ENCODE measurements around the gene ATP6V0B. TPM values are rescaled to one million over a fixed set of nuclear protein-coding genes. Genes with fewer than 3 reads are reported as not detected.

The ATP6V0B gene
- total and polyA plus RNA-seq, 10 of the 15 experiments (the other 5 are each of a cell fraction or from before 2014, with no cell fraction given): 65.3 to 250 (median 144) TPM

DNA sequence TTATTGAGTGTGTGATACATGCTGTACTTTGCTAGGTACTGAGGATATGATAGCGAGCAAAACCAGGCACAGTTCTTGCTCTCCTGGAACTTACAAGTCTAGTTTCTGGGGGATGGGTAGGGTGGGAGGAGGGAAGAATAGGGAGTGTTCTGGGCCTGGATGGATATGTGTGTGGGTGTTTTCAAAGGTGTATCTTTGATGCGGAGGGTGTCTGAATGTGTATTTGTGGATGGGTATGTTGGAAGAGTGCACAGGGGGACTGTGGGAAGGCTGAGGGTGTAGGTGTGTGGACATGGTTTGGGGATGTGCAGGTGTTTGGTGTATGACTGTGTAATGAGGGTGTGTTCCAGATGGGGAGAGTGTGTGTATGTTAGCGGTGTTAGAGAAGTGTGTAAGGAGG lies 9.4 kb upstream of the ATP6V0B start (continued):
- TF ChIP-seq, protein P1, sequence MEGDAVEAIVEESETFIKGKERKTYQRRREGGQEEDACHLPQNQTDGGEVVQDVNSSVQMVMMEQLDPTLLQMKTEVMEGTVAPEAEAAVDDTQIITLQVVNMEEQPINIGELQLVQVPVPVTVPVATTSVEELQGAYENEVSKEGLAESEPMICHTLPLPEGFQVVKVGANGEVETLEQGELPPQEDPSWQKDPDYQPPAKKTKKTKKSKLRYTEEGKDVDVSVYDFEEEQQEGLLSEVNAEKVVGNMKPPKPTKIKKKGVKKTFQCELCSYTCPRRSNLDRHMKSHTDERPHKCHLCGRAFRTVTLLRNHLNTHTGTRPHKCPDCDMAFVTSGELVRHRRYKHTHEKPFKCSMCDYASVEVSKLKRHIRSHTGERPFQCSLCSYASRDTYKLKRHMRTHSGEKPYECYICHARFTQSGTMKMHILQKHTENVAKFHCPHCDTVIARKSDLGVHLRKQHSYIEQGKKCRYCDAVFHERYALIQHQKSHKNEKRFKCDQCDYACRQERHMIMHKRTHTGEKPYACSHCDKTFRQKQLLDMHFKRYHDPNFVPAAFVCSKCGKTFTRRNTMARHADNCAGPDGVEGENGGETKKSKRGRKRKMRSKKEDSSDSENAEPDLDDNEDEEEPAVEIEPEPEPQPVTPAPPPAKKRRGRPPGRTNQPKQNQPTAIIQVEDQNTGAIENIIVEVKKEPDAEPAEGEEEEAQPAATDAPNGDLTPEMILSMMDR (IDR thresholded peaks at IDR 0.05 in 2 of 3, conservative IDR thresholded peaks at IDR 0.05 in 1 of 3; ENCODE audit: control insufficient read depth in 2 of 3, extremely low read depth in 1 of 3, insufficient read depth in 1 of 3, low read depth in 3 of 3, low read length in 3 of 3): no peak
- TF ChIP-seq, protein P2, sequence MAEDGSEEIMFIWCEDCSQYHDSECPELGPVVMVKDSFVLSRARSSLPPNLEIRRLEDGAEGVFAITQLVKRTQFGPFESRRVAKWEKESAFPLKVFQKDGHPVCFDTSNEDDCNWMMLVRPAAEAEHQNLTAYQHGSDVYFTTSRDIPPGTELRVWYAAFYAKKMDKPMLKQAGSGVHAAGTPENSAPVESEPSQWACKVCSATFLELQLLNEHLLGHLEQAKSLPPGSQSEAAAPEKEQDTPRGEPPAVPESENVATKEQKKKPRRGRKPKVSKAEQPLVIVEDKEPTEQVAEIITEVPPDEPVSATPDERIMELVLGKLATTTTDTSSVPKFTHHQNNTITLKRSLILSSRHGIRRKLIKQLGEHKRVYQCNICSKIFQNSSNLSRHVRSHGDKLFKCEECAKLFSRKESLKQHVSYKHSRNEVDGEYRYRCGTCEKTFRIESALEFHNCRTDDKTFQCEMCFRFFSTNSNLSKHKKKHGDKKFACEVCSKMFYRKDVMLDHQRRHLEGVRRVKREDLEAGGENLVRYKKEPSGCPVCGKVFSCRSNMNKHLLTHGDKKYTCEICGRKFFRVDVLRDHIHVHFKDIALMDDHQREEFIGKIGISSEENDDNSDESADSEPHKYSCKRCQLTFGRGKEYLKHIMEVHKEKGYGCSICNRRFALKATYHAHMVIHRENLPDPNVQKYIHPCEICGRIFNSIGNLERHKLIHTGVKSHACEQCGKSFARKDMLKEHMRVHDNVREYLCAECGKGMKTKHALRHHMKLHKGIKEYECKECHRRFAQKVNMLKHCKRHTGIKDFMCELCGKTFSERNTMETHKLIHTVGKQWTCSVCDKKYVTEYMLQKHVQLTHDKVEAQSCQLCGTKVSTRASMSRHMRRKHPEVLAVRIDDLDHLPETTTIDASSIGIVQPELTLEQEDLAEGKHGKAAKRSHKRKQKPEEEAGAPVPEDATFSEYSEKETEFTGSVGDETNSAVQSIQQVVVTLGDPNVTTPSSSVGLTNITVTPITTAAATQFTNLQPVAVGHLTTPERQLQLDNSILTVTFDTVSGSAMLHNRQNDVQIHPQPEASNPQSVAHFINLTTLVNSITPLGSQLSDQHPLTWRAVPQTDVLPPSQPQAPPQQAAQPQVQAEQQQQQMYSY (CRISPR knock-in tag; IDR thresholded peaks at IDR 0.05): no peak
- TF ChIP-seq FOS (IDR thresholded peaks at IDR 0.05; ENCODE audit: borderline replicate concordance, extremely low read depth, insufficient read length): no peak

DNA sequence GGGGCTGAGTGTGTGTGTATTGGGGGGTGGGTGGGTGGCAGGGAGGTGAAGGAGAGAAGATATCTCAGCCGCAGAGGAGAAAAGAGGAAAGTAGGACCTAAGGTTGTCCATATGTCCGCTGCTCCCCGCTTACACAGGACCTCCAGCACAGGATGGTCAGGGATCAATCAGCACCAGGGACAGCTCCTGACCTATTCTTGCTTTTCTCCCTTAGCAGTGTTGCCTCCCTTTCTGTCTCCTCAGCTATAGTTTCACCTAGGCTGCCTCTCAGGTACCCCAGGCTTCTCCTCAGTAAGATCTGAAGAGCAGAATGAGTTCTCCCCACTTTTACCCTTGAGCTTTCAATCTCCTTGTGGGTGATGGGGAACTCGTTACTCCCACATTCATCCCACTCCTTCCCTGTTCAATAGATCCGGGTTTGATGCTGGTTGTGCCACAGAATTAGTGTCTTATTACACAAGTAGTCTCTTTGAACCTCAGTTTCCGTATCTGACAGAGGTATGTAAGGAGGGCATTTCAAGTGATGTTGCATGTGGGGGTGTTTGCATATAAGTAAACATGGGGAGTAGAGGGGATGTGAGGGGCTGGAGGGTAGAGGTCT lies 6.3 kb upstream of the ATP6V0B start:
- Histone ChIP-seq H3K27ac (ENCODE audit: control insufficient read depth, insufficient read depth) (no peak overlapping the region), H3K4me1 (ENCODE audit: control insufficient read depth, insufficient read depth, low read length) (peaks cover 10% of the 10 kb centered on the region; the same call in 1 of the 2 replicates), H3K9me3 (replicated peaks; ENCODE audit: control insufficient read depth, insufficient read depth, low read length) (no peaks in the 10 kb centered on the region), H2AFZ (ENCODE audit: control insufficient read depth, low read depth, low read length) (no peak overlapping the region), H3K27me3 (replicated peaks in 1 of 2; ENCODE audit: control insufficient read depth in 2 of 2, insufficient read depth in 2 of 2, low read length in 1 of 2) (no peaks in the 10 kb centered on the region), H3K36me3 (ENCODE audit: control insufficient read depth in 2 of 2, insufficient read depth in 2 of 2, low read length in 1 of 2) (peaks cover 8 to 11% of the 10 kb centered on the region in 2 experiments; a peak in 3 of 4 replicates), H3K4me2 (ENCODE audit: control insufficient read depth, insufficient read depth) (no peak overlapping the region), H3K4me3 (no peak overlapping the region), H3K9ac (ENCODE audit: control insufficient read depth, insufficient read depth, low read length) (no peak overlapping the region), H3K79me2 (ENCODE audit: control insufficient read depth, insufficient read depth, low read length) (peaks cover 16% of the 10 kb centered on the region), H4K20me1 (ENCODE audit: control insufficient read depth, insufficient read depth) (no peaks in the 10 kb centered on the region)
- POLR2A ChIA-PET: interaction anchor here (0.5 kb wide), 1 partner anchor 601 kb away, joined by 5 read pairs; no protein-coding TSS in a partner anchor
- DNase-seq (ENCODE audit: low read depth, low spot score): no peak
- CTCF ChIA-PET: interaction anchor here (0.8 to 1.1 kb wide), 2 partner anchors 79 to 99 kb away, joined by 3 read pairs; no protein-coding TSS in a partner anchor
- BruUV-seq (replicated peaks): no TSS peak
- no peak for ATAC-seq
- in situ Hi-C loops (cut with MboI): no loop called here
- no peak for FAIRE-seq
- SMC1A ChIA-PET (ENCODE audit: uncharacterized antibody, unreplicated experiment): no interaction called here
- TF ChIP-seq, protein P3, sequence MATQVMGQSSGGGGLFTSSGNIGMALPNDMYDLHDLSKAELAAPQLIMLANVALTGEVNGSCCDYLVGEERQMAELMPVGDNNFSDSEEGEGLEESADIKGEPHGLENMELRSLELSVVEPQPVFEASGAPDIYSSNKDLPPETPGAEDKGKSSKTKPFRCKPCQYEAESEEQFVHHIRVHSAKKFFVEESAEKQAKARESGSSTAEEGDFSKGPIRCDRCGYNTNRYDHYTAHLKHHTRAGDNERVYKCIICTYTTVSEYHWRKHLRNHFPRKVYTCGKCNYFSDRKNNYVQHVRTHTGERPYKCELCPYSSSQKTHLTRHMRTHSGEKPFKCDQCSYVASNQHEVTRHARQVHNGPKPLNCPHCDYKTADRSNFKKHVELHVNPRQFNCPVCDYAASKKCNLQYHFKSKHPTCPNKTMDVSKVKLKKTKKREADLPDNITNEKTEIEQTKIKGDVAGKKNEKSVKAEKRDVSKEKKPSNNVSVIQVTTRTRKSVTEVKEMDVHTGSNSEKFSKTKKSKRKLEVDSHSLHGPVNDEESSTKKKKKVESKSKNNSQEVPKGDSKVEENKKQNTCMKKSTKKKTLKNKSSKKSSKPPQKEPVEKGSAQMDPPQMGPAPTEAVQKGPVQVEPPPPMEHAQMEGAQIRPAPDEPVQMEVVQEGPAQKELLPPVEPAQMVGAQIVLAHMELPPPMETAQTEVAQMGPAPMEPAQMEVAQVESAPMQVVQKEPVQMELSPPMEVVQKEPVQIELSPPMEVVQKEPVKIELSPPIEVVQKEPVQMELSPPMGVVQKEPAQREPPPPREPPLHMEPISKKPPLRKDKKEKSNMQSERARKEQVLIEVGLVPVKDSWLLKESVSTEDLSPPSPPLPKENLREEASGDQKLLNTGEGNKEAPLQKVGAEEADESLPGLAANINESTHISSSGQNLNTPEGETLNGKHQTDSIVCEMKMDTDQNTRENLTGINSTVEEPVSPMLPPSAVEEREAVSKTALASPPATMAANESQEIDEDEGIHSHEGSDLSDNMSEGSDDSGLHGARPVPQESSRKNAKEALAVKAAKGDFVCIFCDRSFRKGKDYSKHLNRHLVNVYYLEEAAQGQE (IDR thresholded peaks at IDR 0.05; ENCODE audit: low read depth, low read length): peak; percentile 94
- no peak for TF ChIP-seq SMARCA5 (IDR thresholded peaks at IDR 0.05)
- intact Hi-C loops (cut with micrococcal nuclease; ENCODE audit: unreplicated experiment): no loop called here
- 88% methylated on average over 6 of the region's 6 CpGs for WGBS (ENCODE audit: insufficient coverage, insufficient replicate concordance, low lambda C conversion rate, missing lambda C conversion rate)
- RAD21 ChIA-PET (ENCODE audit: unreplicated experiment): no interaction called here

All from GM12878 (cell line).